SIG-M5 (cell line): ENCODE results near the gene EPB41L4B.
"Not testable (repeated sequence)": the region's sequence is repeated elsewhere in the genome, so short reads cannot be mapped to it uniquely, and the experiment has no call there.

Experiments used
- DNase-seq: peaks from one replicate; lab custom pipeline; 2025; lab: John Stamatoyannopoulos, UW

EPB41L4B gene

GRCh38 chr9:109163194-109163593 lies 157.7 kb downstream of the EPB41L4B start:
- no peak for DNase-seq

GRCh38 chr9:109162677-109163076 lies 158.2 kb downstream of the EPB41L4B start:
- DNase-seq: no peak

DNA sequence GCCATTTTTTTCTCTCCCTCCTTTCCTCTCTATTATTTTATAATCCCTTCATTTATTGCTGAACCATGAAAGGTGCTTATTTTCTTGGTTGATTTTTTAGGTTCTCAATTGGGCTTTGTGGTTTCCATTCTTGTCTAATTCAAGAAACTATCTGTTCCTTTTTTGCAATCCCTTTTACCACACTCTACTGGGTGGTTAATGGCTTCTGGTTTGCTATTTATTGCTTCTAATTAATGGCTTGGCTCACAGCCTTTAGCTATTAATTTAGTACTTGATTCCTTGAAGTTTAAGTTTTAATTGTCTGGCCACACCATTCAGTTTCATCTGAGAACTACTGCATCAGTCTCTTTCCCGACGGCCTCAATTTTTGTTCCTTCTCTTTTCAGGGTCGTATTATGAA lies 159.4 kb downstream of the EPB41L4B start:
- no peak for DNase-seq

- no peak for DNase-seq
Measured at GRCh38 chr9:109159583-109159982, 161.3 kb downstream of the EPB41L4B start.

GRCh38 chr9:109158651-109159050 lies 162.2 kb downstream of the EPB41L4B start:
- no peak for DNase-seq

- DNase-seq: no peak
Measured at GRCh38 chr9:109156708-109157107, 164.2 kb downstream of the EPB41L4B start.

GRCh38 chr9:109150925-109151545 lies 169.8 kb downstream of the EPB41L4B start:
- no peak for DNase-seq

DNA sequence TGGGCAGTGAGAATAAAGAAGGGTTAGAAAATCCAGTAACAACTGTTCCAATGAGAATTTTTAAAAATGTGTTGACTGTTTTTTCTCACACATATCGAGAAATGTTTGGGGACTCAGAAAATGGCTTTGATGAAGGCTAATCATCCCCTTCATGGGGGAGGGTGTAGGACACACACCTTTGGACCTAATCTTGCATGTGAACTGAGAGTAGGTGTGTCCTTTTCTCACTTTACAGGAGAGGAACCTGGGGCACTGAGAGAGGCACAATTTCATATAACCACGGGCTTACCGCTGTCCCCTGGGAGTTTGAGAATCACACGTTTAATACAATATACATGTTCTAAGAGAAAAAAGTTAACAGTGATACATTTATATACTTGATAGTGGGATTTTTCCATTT lies 171.1 kb downstream of the EPB41L4B start:
- DNase-seq: no peak

DNA sequence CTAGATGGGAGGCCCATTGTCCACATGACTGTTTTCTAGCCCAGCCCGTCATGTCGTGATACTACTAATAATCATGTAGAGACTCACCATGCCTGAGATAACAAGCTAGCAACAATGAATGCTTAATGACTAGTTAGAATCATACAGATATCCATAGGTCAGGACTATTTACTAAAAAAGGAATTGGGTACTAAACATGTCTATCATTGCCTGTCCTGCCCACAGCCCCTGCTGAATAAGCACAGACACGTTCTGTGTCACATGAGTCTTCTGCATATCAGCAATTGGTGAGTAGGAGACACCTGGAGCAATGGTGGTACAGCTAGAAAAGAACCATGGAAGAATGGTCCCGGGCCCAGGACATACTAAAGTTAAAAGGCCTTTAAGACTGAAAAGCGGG lies 171.8 kb downstream of the EPB41L4B start:
- DNase-seq: no peak

- DNase-seq: no peak
Measured at GRCh38 chr9:109145051-109145450, 175.8 kb downstream of the EPB41L4B start.

DNA sequence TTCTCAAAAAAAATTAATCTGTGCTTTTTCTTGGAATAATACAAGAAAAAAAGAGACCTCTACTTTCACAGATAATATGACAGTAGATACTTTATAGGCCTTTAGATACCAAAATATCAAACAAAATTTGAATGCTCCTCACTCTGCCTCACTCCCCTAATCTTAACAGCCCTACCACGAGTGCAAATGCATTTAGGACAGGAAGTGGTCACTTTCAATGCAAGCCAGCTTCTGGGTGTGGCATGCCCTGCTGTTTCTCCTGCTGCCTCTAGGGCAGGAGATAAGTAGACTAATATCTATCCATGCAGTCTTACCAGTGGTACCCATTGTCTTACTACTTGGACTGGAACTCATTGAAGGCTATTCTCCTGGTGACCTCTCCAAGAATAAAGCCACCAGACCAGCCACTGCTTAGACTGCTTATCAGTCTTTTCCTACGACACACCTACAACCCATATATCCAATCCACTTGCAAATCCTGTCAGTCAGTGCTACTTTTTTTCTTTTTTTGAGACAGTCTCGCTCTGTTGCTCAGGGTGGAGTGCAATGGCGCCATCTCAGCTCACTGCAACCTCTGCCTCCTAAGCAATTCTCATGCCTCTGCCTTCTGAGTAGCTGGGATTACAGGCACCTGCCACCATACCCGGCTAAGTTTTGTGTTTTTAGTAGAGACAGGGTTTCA lies 176.8 kb downstream of the EPB41L4B start:
- DNase-seq: no peak

DNA sequence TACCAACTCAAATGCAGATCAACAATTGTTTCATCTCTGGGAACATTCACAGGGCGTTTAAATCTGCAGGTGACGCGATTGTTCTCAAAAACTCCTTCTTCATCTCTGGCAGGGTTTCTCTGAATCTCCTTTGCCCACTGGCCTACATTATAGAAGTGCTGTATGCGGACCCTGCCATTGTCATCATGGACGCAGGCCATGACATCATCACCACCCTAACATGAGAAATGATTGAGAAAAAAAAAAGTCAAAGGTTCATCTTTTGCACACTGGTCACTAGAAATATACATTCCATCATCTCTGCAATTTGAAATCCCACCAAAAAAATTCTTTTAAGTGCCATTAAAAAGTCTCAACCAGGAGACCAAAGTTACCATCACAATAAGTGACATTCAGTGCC lies 179.5 kb downstream of the EPB41L4B start:
- DNase-seq: no peak

DNA sequence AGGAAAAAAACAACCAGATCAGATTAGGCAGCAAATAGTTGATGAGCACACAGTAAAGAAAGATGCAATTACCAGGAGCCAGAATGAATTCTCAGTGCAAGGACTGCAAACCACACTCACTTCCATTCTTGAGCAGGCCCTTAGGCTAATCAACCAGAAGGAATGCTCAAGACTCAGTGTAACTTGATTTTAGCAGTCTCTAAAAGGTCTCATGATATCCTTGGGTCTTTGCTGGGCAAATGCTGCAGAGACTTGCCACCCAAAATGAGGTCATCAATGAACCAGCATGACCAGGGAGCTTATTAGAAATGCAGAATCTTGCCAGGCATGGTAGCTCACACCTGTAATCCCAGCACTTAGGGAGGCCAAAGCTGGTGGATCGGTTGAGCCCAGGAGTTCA lies 181.0 kb downstream of the EPB41L4B start:
- DNase-seq: no peak

GRCh38 chr9:109138421-109138820 lies 182.4 kb downstream of the EPB41L4B start:
- no peak for DNase-seq

- DNase-seq: no peak
Measured at GRCh38 chr9:109134167-109134578, 186.7 kb downstream of the EPB41L4B start.

- no peak for DNase-seq
Measured at GRCh38 chr9:109133533-109133932, 187.3 kb downstream of the EPB41L4B start.

GRCh38 chr9:109132567-109133021 lies 188.3 kb downstream of the EPB41L4B start:
- DNase-seq: no peak

- DNase-seq: no peak
Measured at GRCh38 chr9:109129470-109130197, 191.2 kb downstream of the EPB41L4B start.

GRCh38 chr9:109126671-109127070 lies 194.2 kb downstream of the EPB41L4B start:
- not testable (repeated sequence) for DNase-seq

DNA sequence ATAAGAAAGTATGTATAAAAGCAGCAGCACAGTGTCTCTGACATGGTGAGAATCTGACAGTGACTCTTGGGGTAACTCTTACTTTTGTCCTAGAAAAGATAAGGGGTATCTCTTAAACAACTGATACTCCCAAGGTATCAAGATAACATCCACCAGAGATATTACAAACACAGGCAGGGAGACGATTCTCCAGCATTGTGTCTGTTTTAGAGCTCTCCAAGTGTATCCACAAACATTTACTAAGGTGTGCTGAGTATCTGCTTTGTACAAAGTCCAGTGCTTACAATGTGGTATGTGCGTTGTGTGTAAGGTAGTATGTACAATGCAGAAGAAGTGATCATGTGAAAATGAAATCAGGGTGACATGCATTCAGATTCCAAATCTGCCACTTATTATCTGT lies 196.7 kb downstream of the EPB41L4B start:
- DNase-seq: no peak

DNA sequence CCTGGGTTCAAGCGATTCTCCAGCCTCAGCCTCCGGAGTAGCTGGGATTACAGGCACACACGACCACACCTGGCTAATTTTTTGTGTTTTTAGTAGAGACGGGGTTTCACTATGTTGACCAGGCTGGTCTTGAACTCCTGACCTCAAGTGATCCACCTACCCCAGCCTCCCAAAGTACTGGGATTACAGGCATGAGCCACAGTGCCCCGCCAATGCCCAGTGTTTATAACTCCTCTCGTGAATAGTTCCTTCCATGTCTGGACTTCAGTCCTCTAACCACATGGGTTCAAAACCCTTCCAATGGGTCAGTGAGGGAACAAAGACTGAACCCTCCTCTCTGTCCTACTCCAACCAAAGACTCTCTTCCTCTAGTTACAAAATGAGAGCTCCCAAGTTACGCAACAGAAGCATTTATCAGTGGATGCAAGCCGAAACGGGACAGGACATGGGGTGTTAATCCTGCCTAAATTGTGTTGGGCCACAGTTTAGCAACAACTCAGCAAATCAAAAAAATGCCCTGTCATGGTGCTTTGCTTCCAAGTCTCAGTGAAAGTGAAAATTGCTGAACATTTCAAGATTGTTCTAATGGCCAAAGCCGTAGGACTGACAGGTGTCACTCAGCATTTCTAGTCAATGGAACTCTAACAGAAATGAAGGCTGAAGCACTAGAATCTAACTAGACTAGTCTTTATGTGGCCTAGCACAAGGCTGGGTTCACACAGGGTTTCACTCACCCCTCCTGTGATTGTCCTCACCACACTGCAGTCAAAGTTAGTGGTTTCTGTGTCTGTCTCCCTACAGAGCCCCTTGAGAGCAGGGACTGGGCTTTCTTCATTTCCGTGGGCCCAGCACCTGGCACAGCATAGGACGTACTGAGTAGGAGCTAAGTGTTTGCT lies 197.9 kb downstream of the EPB41L4B start:
- DNase-seq: no peak
